ENCODE measurements around the gene LMNTD2.

LMNTD2 gene

GRCh38 chr11:553083-553987, 7.2 kb downstream of the LMNTD2 start:
- DNase-seq: no peak

- DNase-seq: no peak
Measured at GRCh38 chr11:551596-551995, 8.9 kb downstream of the LMNTD2 start.

- DNase-seq: no peak
Measured at GRCh38 chr11:551131-551530, 9.4 kb downstream of the LMNTD2 start.

GRCh38 chr11:550746-551085, 9.8 kb downstream of the LMNTD2 start:
- no peak for DNase-seq

- DNase-seq: no peak
Measured at GRCh38 chr11:550021-550745, 10.4 kb downstream of the LMNTD2 start.

- DNase-seq: no peak
Measured at GRCh38 chr11:548700-549603, 11.6 kb downstream of the LMNTD2 start.

GRCh38 chr11:545171-545570, 15.4 kb downstream of the LMNTD2 start:
- no peak for DNase-seq

- DNase-seq: no peak
Measured at GRCh38 chr11:544817-545166, 15.7 kb downstream of the LMNTD2 start.

GRCh38 chr11:541433-541885, 19.1 kb downstream of the LMNTD2 start:
- DNase-seq: no peak

- DNase-seq: no peak
Measured at GRCh38 chr11:540583-541432, 19.7 kb downstream of the LMNTD2 start.

GRCh38 chr11:539971-540481, 20.5 kb downstream of the LMNTD2 start:
- no peak for DNase-seq

GRCh38 chr11:538431-539051, 22.0 kb downstream of the LMNTD2 start:
- DNase-seq: no peak

- no peak for DNase-seq
Measured at GRCh38 chr11:537622-538430, 22.7 kb downstream of the LMNTD2 start.

- DNase-seq: no peak
Measured at GRCh38 chr11:536841-537621, 23.5 kb downstream of the LMNTD2 start, which contains the start of gene LRRC56. Gene LRRC56, plus strand, starts transcription at chr11:537527. Its CDS starts 3,158 bp downstream, at chr11:540685.

GRCh38 chr11:535519-536454, 24.8 kb downstream of the LMNTD2 start, which contains the start of gene HRAS:
Gene HRAS, minus strand, starts transcription at chr11:535576.
- peak; percentile 47 to 70 for DNase-seq

- no peak for DNase-seq
Measured at GRCh38 chr11:535210-535518, 25.4 kb downstream of the LMNTD2 start.

- no peak for DNase-seq
Measured at GRCh38 chr11:534396-535209, 25.9 kb downstream of the LMNTD2 start.

All from cerebellar nuclear complex (tissue), 1 donor.